Keratinocyte (primary cell): ENCODE results near the gene PPP1CB. TPM values are rescaled to one million over a fixed set of nuclear protein-coding genes. Genes with fewer than 3 reads are reported as not detected.
"Not testable (repeated sequence)": the region's sequence is repeated elsewhere in the genome, so short reads cannot be mapped to it uniquely, and the experiment has no call there.

Experiments used
- DNase-seq: peaks from one replicate; pipeline ENCODE4 v3.0.0-alpha.2; 2011; ENCODE audit warnings: low read depth, missing footprints, low spot score
- FAIRE-seq: peaks from 2 replicates; lab custom pipeline; 2011; peaks lifted over from hg19 to GRCh38; lab: Jason Lieb, UNC
- H2AFZ ChIP-seq: 2 replicates; pipeline ENCODE4 v1.6.0; 2012; ENCODE audit warnings: low read length, control low read depth, inconsistent platforms; ENCODE audit not compliant: control insufficient read depth
- H3K27ac ChIP-seq: 2 replicates; pipeline ENCODE4 v1.5.1; 2011; ENCODE audit warnings: low read length; ENCODE audit not compliant: control insufficient read depth, insufficient read depth
- H3K27me3 ChIP-seq: 3 replicates; pipeline ENCODE4 v1.6.0; 2011; ENCODE audit warnings: low read length; ENCODE audit not compliant: control insufficient read depth, insufficient read depth; ENCODE audit errors: extremely low read depth
- H3K36me3 ChIP-seq, 2 experiments: 2 replicates in 1 of 2; 3 replicates in 1 of 2; pipeline ENCODE4 v1.5.1; 2011; ENCODE audit warnings: low read length in 2 of 2, mild to moderate bottlenecking in 1 of 2; ENCODE audit not compliant: control insufficient read depth in 2 of 2, insufficient read depth in 2 of 2; ENCODE audit errors: extremely low read depth in 1 of 2
- H3K4me1 ChIP-seq: 3 replicates; pipeline ENCODE4 v1.5.1; 2011; ENCODE audit warnings: low read length; ENCODE audit not compliant: control insufficient read depth, insufficient read depth; ENCODE audit errors: extremely low read depth
- H3K4me2 ChIP-seq: 3 replicates; pipeline ENCODE4 v1.6.0; 2011; ENCODE audit warnings: low read depth, low read length; ENCODE audit not compliant: control insufficient read depth, insufficient read depth; ENCODE audit errors: extremely low read depth
- H3K4me3 ChIP-seq, 3 experiments: fragments of 200-600 bp in 1 of 3; sonication (generic) in 1 of 3; 2 replicates in 2 of 3; 3 replicates in 1 of 3; pipeline ENCODE4 v1.5.1; 2011 to 2016; ENCODE audit warnings: low read length in 3 of 3, mild to moderate bottlenecking in 3 of 3, control low read depth in 2 of 3, inconsistent platforms in 1 of 3, low read depth in 1 of 3, mixed read lengths in 1 of 3, mixed run types in 1 of 3, moderate library complexity in 1 of 3; ENCODE audit not compliant: control insufficient read depth in 2 of 3, insufficient read depth in 2 of 3; ENCODE audit errors: extremely low read depth in 1 of 3
- H3K79me2 ChIP-seq: 2 replicates; pipeline ENCODE4 v1.6.0; 2012; ENCODE audit warnings: low read length; ENCODE audit not compliant: control insufficient read depth, insufficient read depth
- H3K9ac ChIP-seq: 3 replicates; pipeline ENCODE4 v1.6.0; 2011; ENCODE audit warnings: low read length; ENCODE audit not compliant: control insufficient read depth, insufficient read depth; ENCODE audit errors: extremely low read depth
- H3K9me1 ChIP-seq: 3 replicates; pipeline ENCODE4 v1.6.0; 2011; ENCODE audit warnings: low read length; ENCODE audit not compliant: control insufficient read depth, insufficient read depth; ENCODE audit errors: extremely low read depth
- H3K9me3 ChIP-seq: 2 replicates; pipeline ENCODE4 v1.5.1; 2012; ENCODE audit warnings: low read depth, low read length; ENCODE audit not compliant: control insufficient read depth
- H4K20me1 ChIP-seq: 3 replicates; pipeline ENCODE4 v1.6.0; 2011; ENCODE audit warnings: low read length; ENCODE audit not compliant: control insufficient read depth, insufficient read depth; ENCODE audit errors: extremely low read depth
- CTCF ChIP-seq, 3 experiments: IDR thresholded peaks in 1 of 3; conservative IDR thresholded peaks in 1 of 3; optimal IDR thresholded peaks in 1 of 3; 2 replicates in 2 of 3; 3 replicates in 1 of 3; pipeline versions ENCODE3 to v1.5.1; 2011; ENCODE audit warnings: low read length in 3 of 3, mild to moderate bottlenecking in 3 of 3, moderate library complexity in 2 of 3, control low read depth in 1 of 3, inconsistent platforms in 1 of 3; ENCODE audit not compliant: insufficient read depth in 2 of 3; ENCODE audit errors: extremely low read depth in 1 of 3
- EZH2 ChIP-seq: IDR thresholded peaks from one replicate; pipeline ENCODE4 v1.6.1; 2012; ENCODE audit warnings: inconsistent platforms, mild to moderate bottlenecking, low read length, moderate library complexity
- dilution Hi-C: fragments of 300-500 bp; cut with MboI; formaldehyde crosslinking; loops from one replicate; pipeline ENCODE4 v1.7.0; 2020; ENCODE audit warnings: low sequenced_read_pairs; ENCODE audit not compliant: extremely low pct_ligation_motif_present
- polyA plus RNA-seq, 5 experiments: library from polyadenylated mRNA; depleted of rRNA in 3 of 5; stranded (reverse) in 3 of 5; stranded (forward) in 1 of 5; unstranded in 1 of 5; fragments of >200 nt; gene quantifications; 1 replicate in 1 of 5; 2 replicates in 3 of 5; 3 replicates in 1 of 5; pipeline versions ENCODE4 v1.2.1 to v1.2.3, GENCODE V29; 2011 to 2012; ENCODE audit warnings: missing spikeins in 2 of 5, low read depth in 1 of 5, low replicate concordance in 1 of 5

Gene PPP1CB
- polyA plus RNA-seq, 1 donor (not counting 4 experiments of a cell fraction or from before 2014, with no cell fraction given): 157 TPM

- DNase-seq (no peak), FAIRE-seq (peak; percentile 9)
- Histone ChIP-seq H3K27me3 (no peaks in the 10 kb centered on the region), H4K20me1 (no peaks in the 10 kb centered on the region), H3K9ac (no peak overlapping the region), H3K4me3 (no peak overlapping the region), H3K27ac (no peak overlapping the region), H3K36me3 (no peaks in the 10 kb centered on the region), H3K4me2 (no peak overlapping the region), H3K9me3 (no peaks in the 10 kb centered on the region), H3K79me2 (no peaks in the 10 kb centered on the region), H3K9me1 (no peaks in the 10 kb centered on the region), H3K4me1 (no peaks in the 10 kb centered on the region), H2AFZ (peak overlapping the region; percentile 56)
- TF ChIP-seq EZH2: no peak
- TF ChIP-seq CTCF (optimal IDR thresholded peaks at IDR 0.05 in 1 of 3, IDR thresholded peaks at IDR 0.05 in 1 of 3, conservative IDR thresholded peaks at IDR 0.05 in 1 of 3; ENCODE audit: extremely low read depth in 1 of 3, insufficient read depth in 2 of 3, low read length in 3 of 3): no peak
- dilution Hi-C loops: no loop called here
These were observed 15.6 kb upstream of the PPP1CB start for GRCh38 chr2:28736034-28736433.

- H3K27ac ChIP-seq: no peak overlapping the region
- H3K4me3 ChIP-seq: no peak overlapping the region
- no peak overlapping the region for H3K4me2 ChIP-seq
- TF ChIP-seq CTCF (optimal IDR thresholded peaks at IDR 0.05 in 1 of 3, IDR thresholded peaks at IDR 0.05 in 1 of 3, conservative IDR thresholded peaks at IDR 0.05 in 1 of 3; ENCODE audit: extremely low read depth in 1 of 3, insufficient read depth in 2 of 3, low read length in 3 of 3) (no peak), EZH2 (no peak)
- no peaks in the 10 kb centered on the region for H3K79me2 ChIP-seq
- H3K27me3 ChIP-seq: no peaks in the 10 kb centered on the region
- no peak overlapping the region for H2AFZ ChIP-seq
- H4K20me1 ChIP-seq: no peaks in the 10 kb centered on the region
- no peak for DNase-seq
- H3K9ac ChIP-seq: no peak overlapping the region
- no peaks in the 10 kb centered on the region for H3K9me3 ChIP-seq
- no peaks in the 10 kb centered on the region for H3K4me1 ChIP-seq
- no peaks in the 10 kb centered on the region for H3K9me1 ChIP-seq
- no peak for FAIRE-seq
- H3K36me3 ChIP-seq: no peaks in the 10 kb centered on the region
- dilution Hi-C loops: no loop called here
These were observed 14.0 kb upstream of the PPP1CB start for GRCh38 chr2:28737655-28738054.

- H2AFZ ChIP-seq, DNase-seq, dilution Hi-C loops, H3K79me2 ChIP-seq, H3K27ac ChIP-seq, FAIRE-seq, H3K4me2 ChIP-seq, H3K27me3 ChIP-seq, H3K9me3 ChIP-seq, H3K4me1 ChIP-seq, H3K4me3 ChIP-seq, H3K9me1 ChIP-seq, H3K36me3 ChIP-seq, H4K20me1 ChIP-seq, H3K9ac ChIP-seq: not testable (repeated sequence)
These were observed 9.0 kb upstream of the PPP1CB start for GRCh38 chr2:28742619-28743018.
